GM21515 (cell line): Measurements from ENCODE around the gene VIM.
"Not testable (repeated sequence)": the region's sequence is repeated elsewhere in the genome, so short reads cannot be mapped to it uniquely, and the experiment has no call there.

ENCODE experiments used
- ATAC-seq: cut with Tn5 transposase; IDR thresholded peaks from one replicate; pipeline ENCODE4 v1.9.1; 2021; ENCODE audit not compliant: unreplicated experiment

Gene VIM

GRCh38 chr10:17255512-17255911, 27.5 kb downstream of the VIM start:
- no peak for ATAC-seq

- ATAC-seq, result no peak
Measured at GRCh38 chr10:17256051-17256450, 28.0 kb downstream of the VIM start.

GRCh38 chr10:17256627-17257026, 28.6 kb downstream of the VIM start:
- ATAC-seq, result no peak

GRCh38 chr10:17257466-17258321, 29.7 kb downstream of the VIM start:
- no peak for ATAC-seq

GRCh38 chr10:17262502-17262901, 34.5 kb downstream of the VIM start:
- ATAC-seq, result no peak

- ATAC-seq, result no peak
Measured at GRCh38 chr10:17263580-17263979, 35.5 kb downstream of the VIM start.

GRCh38 chr10:17265468-17265867, 37.4 kb downstream of the VIM start:
- ATAC-seq, result no peak

GRCh38 chr10:17266549-17266948, 38.5 kb downstream of the VIM start:
- ATAC-seq, result not testable (repeated sequence)

GRCh38 chr10:17272648-17273047, 44.6 kb downstream of the VIM start:
- no peak for ATAC-seq

- no peak for ATAC-seq
Measured at GRCh38 chr10:17273403-17273802, 45.4 kb downstream of the VIM start.

GRCh38 chr10:17276756-17277424, 48.8 kb downstream of the VIM start:
- no peak for ATAC-seq

GRCh38 chr10:17278607-17279240, 50.7 kb downstream of the VIM start:
- ATAC-seq, result no peak

- ATAC-seq, result no peak
Measured at GRCh38 chr10:17282311-17282710, 54.3 kb downstream of the VIM start.

- no peak for ATAC-seq
Measured at GRCh38 chr10:17286562-17287550, 58.8 kb downstream of the VIM start.
